Astrocyte (in vitro differentiated cells and primary cell): Measurements from ENCODE around the gene TNFSF15. TPM values are rescaled to one million over a fixed set of nuclear protein-coding genes. Genes with fewer than 3 reads are reported as not detected.

ENCODE experiments used
- DNase-seq: peaks from one replicate; pipeline ENCODE4 v3.0.0-alpha.2; 2010; ENCODE audit warnings: low read depth
- FAIRE-seq: peaks from 2 replicates; lab custom pipeline; 2011; peaks lifted over from hg19 to GRCh38; lab: Jason Lieb, UNC
- H2AFZ ChIP-seq: 2 replicates; pipeline ENCODE4 v1.6.0; 2012; ENCODE audit warnings: low read depth, low read length, inconsistent platforms
- H3K27ac ChIP-seq: 2 replicates; pipeline ENCODE4 v1.5.1; 2011; ENCODE audit warnings: low read depth, low read length, inconsistent platforms
- H3K27me3 ChIP-seq: 2 replicates; pipeline ENCODE4 v1.6.0; 2011; ENCODE audit warnings: low read length, inconsistent platforms; ENCODE audit not compliant: insufficient read depth
- H3K36me3 ChIP-seq: 2 replicates; pipeline ENCODE4 v1.5.1; 2011; ENCODE audit warnings: low read length, inconsistent platforms; ENCODE audit not compliant: insufficient read depth
- H3K4me1 ChIP-seq: 2 replicates; pipeline ENCODE4 v1.5.1; 2011; ENCODE audit warnings: low read length, inconsistent platforms; ENCODE audit not compliant: insufficient read depth
- H3K4me2 ChIP-seq: 2 replicates; pipeline ENCODE4 v1.6.0; 2012; ENCODE audit warnings: low read length, inconsistent platforms
- H3K4me3 ChIP-seq: 2 replicates; pipeline ENCODE4 v1.5.1; 2011; ENCODE audit warnings: low read depth, mild to moderate bottlenecking, low read length, inconsistent platforms; ENCODE audit not compliant: insufficient read depth
- H3K79me2 ChIP-seq: 2 replicates; pipeline ENCODE4 v1.6.0; 2012; ENCODE audit warnings: mild to moderate bottlenecking, low read length, inconsistent platforms; ENCODE audit not compliant: insufficient read depth
- H3K9ac ChIP-seq: 2 replicates; pipeline ENCODE4 v1.6.0; 2012; ENCODE audit warnings: mild to moderate bottlenecking, low read length, inconsistent platforms
- H3K9me3 ChIP-seq: 2 replicates; pipeline ENCODE4 v1.5.1; 2012; ENCODE audit warnings: low read depth, mild to moderate bottlenecking, low read length, inconsistent platforms; ENCODE audit not compliant: insufficient read depth
- H4K20me1 ChIP-seq: 2 replicates; pipeline ENCODE4 v1.6.0; 2012; ENCODE audit warnings: low read length, inconsistent platforms; ENCODE audit not compliant: insufficient read depth
- H3K27ac Mint-ChIP-seq: one replicate; pipeline ENCODE4 v1.8.0; 2021; ENCODE audit warnings: mild to moderate bottlenecking, mixed read lengths; ENCODE audit not compliant: unreplicated experiment
- H3K27me3 Mint-ChIP-seq: one replicate; pipeline ENCODE4 v1.8.0; 2021; ENCODE audit warnings: low read depth, mixed read lengths; ENCODE audit not compliant: unreplicated experiment
- H3K36me3 Mint-ChIP-seq: one replicate; pipeline ENCODE4 v1.8.0; 2021; ENCODE audit warnings: low read depth, mixed read lengths; ENCODE audit not compliant: unreplicated experiment
- H3K4me1 Mint-ChIP-seq: one replicate; pipeline ENCODE4 v1.8.0; 2021; ENCODE audit warnings: low read depth, mixed read lengths; ENCODE audit not compliant: unreplicated experiment
- H3K4me3 Mint-ChIP-seq: one replicate; pipeline ENCODE4 v1.8.0; 2021; ENCODE audit warnings: mild to moderate bottlenecking, moderate library complexity, mixed read lengths; ENCODE audit not compliant: unreplicated experiment
- H3K9me3 Mint-ChIP-seq: one replicate; pipeline ENCODE4 v1.8.0; 2021; ENCODE audit warnings: mild to moderate bottlenecking, mixed read lengths; ENCODE audit not compliant: unreplicated experiment
- CTCF ChIP-seq: IDR thresholded peaks from 2 replicates; pipeline ENCODE4 v1.5.1; 2011; ENCODE audit warnings: low read depth, mild to moderate bottlenecking, inconsistent platforms, low read length, moderate library complexity; ENCODE audit not compliant: insufficient read depth
- EZH2 ChIP-seq: IDR thresholded peaks from 2 replicates; pipeline ENCODE4 v1.6.1; 2012; ENCODE audit warnings: mild to moderate bottlenecking, low read length, inconsistent platforms; ENCODE audit not compliant: insufficient read depth
- total RNA-seq: library from RNA; stranded (reverse); gene quantifications from 2 replicates; pipeline ENCODE4 v1.2.1, GENCODE V29; 2021

The TNFSF15 gene
- total RNA-seq, 1 donor from 2014 or later = 10.3 TPM

GRCh38 chr9:114745879-114746550 is 59.8 kb downstream of the TNFSF15 start:
- H3K27ac ChIP-seq = no peak overlapping the region
- FAIRE-seq (no peak), DNase-seq (no peak)
- no peak overlapping the region for H2AFZ ChIP-seq
- H3K36me3 ChIP-seq = no peaks in the 10 kb centered on the region
- no peaks in the 10 kb centered on the region for H3K27me3 ChIP-seq
- Mint-ChIP-seq H3K9me3 (no peaks in the 10 kb centered on the region), H3K36me3 (no peaks in the 10 kb centered on the region), H3K4me3 (no peak overlapping the region), H3K27ac (no peak overlapping the region), H3K27me3 (no peaks in the 10 kb centered on the region), H3K4me1 (peaks cover 2% of the 10 kb centered on the region)
- no peaks in the 10 kb centered on the region for H3K79me2 ChIP-seq
- no peaks in the 10 kb centered on the region for H3K9me3 ChIP-seq
- H3K4me1 ChIP-seq = peaks cover 6% of the 10 kb centered on the region
- no peak overlapping the region for H3K9ac ChIP-seq
- H4K20me1 ChIP-seq = no peaks in the 10 kb centered on the region
- no peak overlapping the region for H3K4me3 ChIP-seq
- TF ChIP-seq CTCF = no peak
- TF ChIP-seq EZH2 = no peak
- no peak overlapping the region for H3K4me2 ChIP-seq

GRCh38 chr9:114745108-114745848 is 60.6 kb downstream of the TNFSF15 start:
- H3K27ac Mint-ChIP-seq = no peak overlapping the region
- no peak for FAIRE-seq

More at GRCh38 chr9:114745108-114745848, 60.6 kb downstream of the TNFSF15 start:
- no peaks in the 10 kb centered on the region for H3K36me3 Mint-ChIP-seq
- Histone ChIP-seq H3K4me3 (no peak overlapping the region), H3K27me3 (no peaks in the 10 kb centered on the region), H3K79me2 (no peaks in the 10 kb centered on the region), H3K36me3 (no peaks in the 10 kb centered on the region), H3K4me2 (peak overlapping the region; percentile 23), H2AFZ (no peak overlapping the region), H3K4me1 (peaks cover 6% of the 10 kb centered on the region), H3K9me3 (no peaks in the 10 kb centered on the region), H3K27ac (no peak overlapping the region), H3K9ac (no peak overlapping the region), H4K20me1 (no peaks in the 10 kb centered on the region)
- no peaks in the 10 kb centered on the region for H3K9me3 Mint-ChIP-seq
- peak; percentile 62 for DNase-seq
- H3K4me3 Mint-ChIP-seq = no peak overlapping the region
- peaks cover 2% of the 10 kb centered on the region for H3K4me1 Mint-ChIP-seq
- H3K27me3 Mint-ChIP-seq = no peaks in the 10 kb centered on the region
- TF ChIP-seq CTCF (no peak), EZH2 (no peak)
